Right cardiac atrium (tissue), 5 donors: ENCODE results near the gene MVB12B. TPM values are rescaled to one million over a fixed set of nuclear protein-coding genes. Genes with fewer than 3 reads are reported as not detected.
A peak's percentile ranks its signal among the peaks of the same experiment; 100 is the strongest.

Experiments used
- ATAC-seq, 2 donors: fragments of 200-7000 bp; cut with Tn5 transposase; one replicate each; pipeline versions ENCODE4 v1.8.0 to v1.9.1; 2020; ENCODE audit warnings: moderate library complexity in 2 of 2, mild to moderate bottlenecking in 1 of 2
- DNase-seq, 3 donors: peaks; one replicate each; pipeline ENCODE4 v3.0.0-alpha.2; 2020
- H3K27ac ChIP-seq: one replicate; pipeline ENCODE4 v1.5.1; 2013; ENCODE audit warnings: mild to moderate bottlenecking, low read length, control low read depth, moderate library complexity
- H3K27me3 ChIP-seq: one replicate; pipeline ENCODE4 v1.6.1; 2013; ENCODE audit not compliant: control insufficient read depth, insufficient read depth
- H3K4me1 ChIP-seq: one replicate; pipeline ENCODE4 v1.6.1; 2013; ENCODE audit warnings: low read length; ENCODE audit not compliant: control insufficient read depth, insufficient read depth
- H3K4me3 ChIP-seq: one replicate; pipeline ENCODE4 v1.5.1; 2013; ENCODE audit warnings: low read length, control low read depth
- H3K9me3 ChIP-seq: one replicate; pipeline ENCODE4 v1.6.1; 2013; ENCODE audit warnings: low read length; ENCODE audit not compliant: control insufficient read depth
- WGBS: extraction: QIAGEN DNeasy Blood & Tissue Kit; methylation state at CpG from one replicate; pipeline ENCODE4 v1.1.7; 2013; 5-methylcytosine and 5-hydroxymethylcytosine counted together
- intact Hi-C, 4 donors: fragments of 100-400 bp; cut with DNase I; formaldehyde crosslinking; loops; one replicate each; pipeline versions ENCODE4 v1.11.0 to v1.14.0; 2022 to 2023
- polyA plus RNA-seq: library from polyadenylated mRNA; stranded (reverse); fragments of 200-250 nt; gene quantifications from one replicate; pipeline ENCODE4 v1.2.3, GENCODE V29; 2013
- total RNA-seq, 4 donors: library from RNA; stranded (reverse); fragmentation: NEBNext Ultra II Directional; extraction: Animal tissue kit (Norgen Biotek cat#: 25700); gene quantifications; one replicate each; pipeline ENCODE4 v1.2.1, GENCODE V29; 2021
- donor health status: healthy with polysubstance abuse.
- donor health status: DM: no; HTN: yes; CAD: no.
- donor health status: DM: no; HTN: no; CAD: no.
- donor health status: DM: no; HTN: yes; CAD: no; lungs with severe emphysema.
- donor health status: DM: yes; HTN: yes; CAD: no.

MVB12B gene
- total and polyA plus RNA-seq, 5 donors = 5.8 to 12.8 (median 12.0) TPM

GRCh38 chr9:126400571-126400970, 73.9 kb downstream of the MVB12B start:
- Histone ChIP-seq H3K4me1 (no peaks in the 10 kb centered on the region), H3K9me3 (no peaks in the 10 kb centered on the region), H3K27me3 (no peaks in the 10 kb centered on the region), H3K4me3 (no peak overlapping the region), H3K27ac (no peak overlapping the region)
- intact Hi-C loops = no loop called here
- ATAC-seq (no peak), DNase-seq (no peak)
- 72% methylated on average over 11 of the region's 11 CpGs for WGBS

- H3K4me3 ChIP-seq = no peak overlapping the region
- DNase-seq (no peak), ATAC-seq (no peak)
- 47% methylated on average over 6 of the region's 6 CpGs for WGBS
- no peaks in the 10 kb centered on the region for H3K9me3 ChIP-seq
- intact Hi-C loops = no loop called here
- H3K4me1 ChIP-seq = no peaks in the 10 kb centered on the region
- no peaks in the 10 kb centered on the region for H3K27me3 ChIP-seq
- H3K27ac ChIP-seq = no peak overlapping the region
Observed at GRCh38 chr9:126401107-126401506, 74.5 kb downstream of the MVB12B start.

- no peak overlapping the region for H3K4me3 ChIP-seq
- H3K4me1 ChIP-seq = no peaks in the 10 kb centered on the region
- H3K9me3 ChIP-seq = no peaks in the 10 kb centered on the region
- no peak for ATAC-seq
- H3K27ac ChIP-seq = no peak overlapping the region
- no peaks in the 10 kb centered on the region for H3K27me3 ChIP-seq
- intact Hi-C loops = no loop called here
- WGBS = 89% methylated on average over 12 of the region's 12 CpGs
- DNase-seq = no peak
Observed at GRCh38 chr9:126401581-126401980, 75.0 kb downstream of the MVB12B start.

- Histone ChIP-seq H3K9me3 (no peaks in the 10 kb centered on the region), H3K4me3 (no peak overlapping the region), H3K4me1 (peaks cover 3% of the 10 kb centered on the region), H3K27me3 (no peaks in the 10 kb centered on the region), H3K27ac (no peak overlapping the region)
- intact Hi-C loops = no loop called here
- DNase-seq (no peak), ATAC-seq (no peak)
- 84% methylated on average over 5 of the region's 5 CpGs for WGBS
Observed at GRCh38 chr9:126403397-126403796, 76.8 kb downstream of the MVB12B start.

GRCh38 chr9:126404459-126404858, 77.8 kb downstream of the MVB12B start:
- 78% methylated on average over 14 of the region's 14 CpGs for WGBS
- ATAC-seq = no peak
- Histone ChIP-seq H3K27ac (no peak overlapping the region), H3K4me1 (peaks cover 3% of the 10 kb centered on the region), H3K9me3 (no peaks in the 10 kb centered on the region), H3K27me3 (no peaks in the 10 kb centered on the region), H3K4me3 (no peak overlapping the region)
- intact Hi-C loops = no loop called here
- DNase-seq = no peak

GRCh38 chr9:126406075-126406667, 79.5 kb downstream of the MVB12B start:
- no peak overlapping the region for H3K27ac ChIP-seq
- intact Hi-C loops = no loop called here
- ATAC-seq = peak in 1 of 2 donors; percentile 60
- H3K9me3 ChIP-seq = no peaks in the 10 kb centered on the region
- DNase-seq = no peak
- H3K4me3 ChIP-seq = no peak overlapping the region
- 67% methylated on average over 10 of the region's 10 CpGs for WGBS
- H3K4me1 ChIP-seq = peaks cover 3% of the 10 kb centered on the region
- H3K27me3 ChIP-seq = no peaks in the 10 kb centered on the region

GRCh38 chr9:126407114-126407870, 80.7 kb downstream of the MVB12B start:
- ATAC-seq (peak; percentile 29 to 58), DNase-seq (no peak)
- Histone ChIP-seq H3K9me3 (no peaks in the 10 kb centered on the region), H3K4me3 (no peak overlapping the region), H3K27ac (no peak overlapping the region), H3K27me3 (no peaks in the 10 kb centered on the region), H3K4me1 (peaks cover 3% of the 10 kb centered on the region)
- 51% methylated on average over 19 of the region's 19 CpGs for WGBS
- intact Hi-C loops = no loop called here

GRCh38 chr9:126408004-126408403, 81.4 kb downstream of the MVB12B start:
- WGBS = 95% methylated on average over 10 of the region's 10 CpGs
- H3K4me1 ChIP-seq = peaks cover 3% of the 10 kb centered on the region
- intact Hi-C loops = no loop called here

GRCh38 chr9:126410229-126410628, 83.6 kb downstream of the MVB12B start:
- no peak overlapping the region for H3K4me3 ChIP-seq
- no peaks in the 10 kb centered on the region for H3K27me3 ChIP-seq
- intact Hi-C loops = loop anchor here in 1 of 4 donors (10.0 kb wide), 1 partner anchor 85 kb away; no protein-coding TSS in a partner anchor
- 94% methylated on average over 4 of the region's 4 CpGs for WGBS
- peaks cover 3% of the 10 kb centered on the region for H3K4me1 ChIP-seq
- H3K27ac ChIP-seq = no peak overlapping the region
- DNase-seq = no peak
- no peaks in the 10 kb centered on the region for H3K9me3 ChIP-seq
- ATAC-seq = no peak

More at GRCh38 chr9:126408004-126408403, 81.4 kb downstream of the MVB12B start:
- no peak overlapping the region for H3K4me3 ChIP-seq
- no peaks in the 10 kb centered on the region for H3K9me3 ChIP-seq
- no peak overlapping the region for H3K27ac ChIP-seq
- DNase-seq = no peak
- no peaks in the 10 kb centered on the region for H3K27me3 ChIP-seq
- no peak for ATAC-seq

- H3K4me1 ChIP-seq = peaks cover 3% of the 10 kb centered on the region
- no peaks in the 10 kb centered on the region for H3K27me3 ChIP-seq
- intact Hi-C loops = loop anchor here in 1 of 4 donors (10.0 kb wide), 1 partner anchor 83 kb away; no protein-coding TSS in a partner anchor
- H3K4me3 ChIP-seq = no peak overlapping the region
- H3K27ac ChIP-seq = no peak overlapping the region
- 86% methylated on average over 12 of the region's 12 CpGs for WGBS
- H3K9me3 ChIP-seq = no peaks in the 10 kb centered on the region
- ATAC-seq = no peak
- no peak for DNase-seq
Observed at GRCh38 chr9:126411225-126411947, 84.8 kb downstream of the MVB12B start.

- H3K27ac ChIP-seq = no peak overlapping the region
- intact Hi-C loops = loop anchor here in 1 of 4 donors (10.0 kb wide), 1 partner anchor 83 kb away; no protein-coding TSS in a partner anchor
- H3K27me3 ChIP-seq = no peaks in the 10 kb centered on the region
- peaks cover 3% of the 10 kb centered on the region for H3K4me1 ChIP-seq
- ATAC-seq = no peak
- no peak for DNase-seq
- no peaks in the 10 kb centered on the region for H3K9me3 ChIP-seq
- WGBS = 96% methylated on average over 6 of the region's 6 CpGs
- H3K4me3 ChIP-seq = no peak overlapping the region
Observed at GRCh38 chr9:126411948-126412284, 85.3 kb downstream of the MVB12B start.
